SK-MEL-5 (cell line): ENCODE measurements around the gene GNG14. TPM values are rescaled to one million over a fixed set of nuclear protein-coding genes. Genes with fewer than 3 reads are reported as not detected.
"Not testable (repeated sequence)": the region's sequence is repeated elsewhere in the genome, so short reads cannot be mapped to it uniquely, and the experiment has no call there.

Experiments
- DNase-seq: peaks from one replicate; pipeline ENCODE4 v3.0.0-alpha.2; 2016; ENCODE audit warnings: low read depth, low spot score
- in situ Hi-C: cut with HindIII; loops from 2 replicates; pipeline ENCODE4 v1.10.0; 2016; ENCODE audit warnings: low sequenced_read_pairs, high pct_unique_total_duplicates, low pct_unique_long_range_greater_than_20kb
- total RNA-seq: library from RNA; depleted of rRNA; stranded (reverse); fragments of >200 nt; shearing (Covaris generic); gene quantifications from 2 replicates; pipeline ENCODE4 v1.2.3, GENCODE V29; 2014

GNG14 gene
- total RNA-seq, 1 experiment from 2014 or later = not detected

DNA sequence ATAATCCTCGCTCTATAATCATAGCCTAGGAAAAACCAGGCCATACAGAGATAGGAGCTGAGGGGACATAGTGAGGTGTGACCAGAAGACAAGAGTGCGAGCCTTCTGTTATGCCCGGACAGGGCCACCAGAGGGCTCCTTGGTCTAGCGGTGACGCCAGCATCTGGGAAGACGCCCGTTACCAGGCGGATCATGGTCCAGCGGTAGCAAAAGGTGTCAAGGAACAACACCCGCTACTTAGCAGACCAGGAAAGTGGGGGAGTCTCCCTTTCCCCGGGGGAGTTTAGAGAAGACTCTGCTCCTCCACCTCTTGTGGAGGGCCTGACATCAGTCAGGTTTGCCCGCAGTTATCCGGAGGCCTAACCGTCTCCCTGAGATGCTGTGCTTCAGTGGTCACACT is 24.3 kb downstream of the GNG14 start:
- DNase-seq, in situ Hi-C loops: not testable (repeated sequence)

DNA sequence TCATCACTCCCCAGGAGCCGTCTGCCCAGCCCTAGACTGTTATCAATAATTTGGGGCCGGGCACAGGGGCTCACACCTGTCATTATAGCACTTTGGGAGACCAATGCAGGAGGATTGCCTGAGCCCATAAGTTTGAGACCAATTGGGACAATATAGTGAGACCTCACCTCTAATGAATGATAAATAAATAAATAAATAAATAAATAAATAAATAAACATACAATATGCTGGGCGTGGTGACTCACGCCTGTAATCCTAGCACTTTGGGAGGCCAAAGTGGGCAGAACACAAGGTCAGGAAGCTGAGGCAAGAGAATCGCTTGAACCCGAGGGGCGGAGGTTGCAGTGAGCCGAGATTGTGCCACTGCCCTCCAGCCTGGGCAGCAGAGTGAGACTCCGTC is 25.5 kb downstream of the GNG14 start:
- in situ Hi-C loops, DNase-seq: not testable (repeated sequence)

DNA sequence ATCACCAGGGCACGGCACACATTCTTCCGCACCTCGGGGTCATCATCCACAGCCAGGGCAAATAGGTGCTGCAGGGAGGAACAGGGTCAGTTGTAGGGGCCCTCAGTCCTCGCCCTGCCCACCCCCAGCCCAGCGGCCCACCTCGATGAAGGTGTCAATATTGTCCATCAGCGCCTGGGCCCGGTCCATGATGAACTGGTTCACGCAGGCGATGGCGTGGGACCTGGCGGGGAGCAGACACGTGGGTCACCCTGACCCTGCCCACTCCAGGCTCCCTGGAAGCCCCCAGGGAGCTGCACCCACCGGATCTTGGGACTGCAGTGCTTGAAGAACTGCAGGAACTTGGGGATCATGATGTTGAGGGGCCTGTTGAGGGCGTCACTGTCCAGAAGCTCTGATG is 27.3 kb downstream of the GNG14 start:
- DNase-seq = no peak
- in situ Hi-C loops = no loop called here

DNA sequence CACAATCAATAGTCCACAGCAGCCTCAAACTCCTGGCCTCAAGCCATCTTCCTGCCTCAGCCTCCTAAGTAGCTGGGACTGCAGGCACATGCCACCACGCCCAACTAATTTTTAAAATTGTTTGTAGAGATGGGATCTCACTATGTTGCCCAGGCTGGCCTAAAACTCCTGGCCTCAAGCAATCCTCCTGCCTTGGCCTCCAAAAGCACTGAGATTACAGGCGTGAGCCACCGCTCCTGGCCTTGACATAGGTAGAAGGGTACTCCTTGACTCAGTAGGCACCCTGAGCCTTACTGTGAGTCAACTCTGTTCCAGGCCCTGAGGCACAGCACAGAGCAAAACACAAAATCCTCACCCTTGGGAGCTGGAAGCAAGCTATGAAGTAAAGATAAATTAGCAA is 28.1 kb downstream of the GNG14 start:
- no peak for DNase-seq
- in situ Hi-C loops = no loop called here

DNA sequence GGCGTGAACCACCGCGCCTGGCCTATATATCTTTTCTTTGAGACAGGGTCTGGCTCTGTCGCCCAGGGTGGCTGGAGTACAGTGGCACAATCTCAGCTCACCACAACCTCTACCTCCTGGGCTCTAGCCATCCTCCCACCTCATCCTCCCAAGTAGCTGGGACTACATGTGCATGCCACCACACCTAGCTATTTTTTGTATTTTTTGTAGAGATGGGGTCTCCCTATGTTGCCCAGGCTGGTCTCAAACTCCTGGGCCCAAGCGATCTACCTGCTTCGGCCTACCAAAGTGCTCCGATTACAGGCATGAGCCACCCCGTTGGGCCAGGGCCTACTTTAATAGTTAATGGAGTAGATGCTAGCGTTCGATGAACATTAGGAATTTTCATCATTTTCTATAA is 32.5 kb downstream of the GNG14 start:
- in situ Hi-C loops = no loop called here
- no peak for DNase-seq

DNA sequence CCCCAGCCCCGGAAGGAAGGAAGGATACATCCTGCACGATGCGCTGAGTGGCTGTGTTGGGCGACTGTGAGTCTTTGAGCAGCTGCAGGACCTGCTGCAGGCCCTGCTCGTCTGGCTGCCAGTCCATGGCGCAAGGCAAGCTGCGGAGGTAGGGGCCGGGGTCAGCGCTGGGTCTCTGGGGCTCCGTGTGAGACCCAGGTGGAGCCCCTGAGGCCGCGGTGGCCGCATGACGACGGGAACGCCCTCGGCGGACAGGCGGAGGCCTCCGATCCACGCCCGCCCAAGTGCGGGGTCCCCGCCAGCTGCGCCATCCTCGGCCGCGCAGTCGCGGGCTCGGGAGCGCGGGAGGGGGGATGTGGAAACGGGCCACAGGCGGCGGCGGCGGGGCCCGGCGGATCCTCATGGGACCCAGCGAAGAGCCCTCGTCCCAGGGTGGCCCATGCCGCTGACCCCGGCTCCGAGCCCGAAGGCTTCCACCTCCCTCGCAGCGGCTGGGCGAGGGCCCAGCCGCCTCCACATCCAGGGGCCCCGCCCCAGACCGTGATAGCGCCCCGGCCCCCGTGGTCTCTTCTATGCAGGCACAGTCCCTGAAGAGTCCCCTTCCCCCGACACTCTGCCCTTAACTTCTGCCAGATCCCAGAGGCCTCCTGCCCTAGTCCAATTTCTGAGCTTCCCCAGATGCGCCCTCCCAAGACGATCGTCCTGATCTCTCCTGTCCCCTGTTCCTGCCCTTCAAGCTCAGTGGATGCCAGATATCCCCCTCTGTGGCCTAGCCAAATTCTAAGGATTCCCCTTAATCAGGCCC is 33.3 kb downstream of the GNG14 start:
- no peak for DNase-seq
- in situ Hi-C loops = no loop called here

DNA sequence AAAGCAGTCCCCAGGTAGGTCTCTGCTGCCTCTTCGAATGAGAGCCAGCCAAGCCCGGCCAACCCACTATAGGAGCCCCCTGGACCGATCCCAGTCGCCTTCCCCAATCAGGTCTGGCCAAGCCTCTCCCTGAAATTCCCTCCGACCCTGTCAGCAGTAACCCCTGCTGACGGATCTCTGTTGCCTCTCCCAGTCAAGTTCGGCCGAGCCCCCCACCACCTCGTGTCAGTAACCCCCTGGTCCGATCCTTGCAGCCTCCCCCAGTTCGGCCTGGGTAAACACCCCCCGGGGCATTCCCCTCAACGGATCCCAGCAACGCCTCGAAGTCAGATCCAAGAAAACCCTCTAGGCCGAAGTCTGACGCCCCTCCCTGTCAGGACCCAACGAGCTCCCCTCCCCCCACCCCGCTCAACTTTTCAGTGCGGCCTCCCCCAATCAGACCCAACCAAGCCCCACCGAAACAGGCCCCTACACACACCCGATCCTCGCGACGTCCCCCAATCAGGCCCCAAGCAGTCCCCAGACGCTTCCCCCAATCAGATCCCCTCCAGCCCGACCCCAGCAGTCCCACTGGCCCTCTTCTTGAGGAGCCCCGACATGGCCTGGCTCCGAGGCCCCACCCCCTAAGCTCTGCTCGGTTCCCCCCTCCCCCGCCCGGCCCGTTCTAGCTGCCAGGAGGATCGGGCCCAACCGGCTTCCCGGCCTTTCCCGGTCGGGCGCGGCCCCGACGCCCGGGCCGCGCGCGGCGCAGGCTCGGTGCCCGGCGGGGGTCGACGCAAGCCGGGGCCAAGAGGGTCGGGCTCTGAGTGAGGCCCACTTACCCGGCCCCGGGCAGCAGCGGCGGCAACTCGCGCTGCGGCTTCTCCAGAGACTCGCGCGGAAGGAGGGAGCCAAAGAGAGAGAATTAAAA is 34.1 kb downstream of the GNG14 start:
- in situ Hi-C loops = no loop called here
- DNase-seq = peak; percentile 27

DNA sequence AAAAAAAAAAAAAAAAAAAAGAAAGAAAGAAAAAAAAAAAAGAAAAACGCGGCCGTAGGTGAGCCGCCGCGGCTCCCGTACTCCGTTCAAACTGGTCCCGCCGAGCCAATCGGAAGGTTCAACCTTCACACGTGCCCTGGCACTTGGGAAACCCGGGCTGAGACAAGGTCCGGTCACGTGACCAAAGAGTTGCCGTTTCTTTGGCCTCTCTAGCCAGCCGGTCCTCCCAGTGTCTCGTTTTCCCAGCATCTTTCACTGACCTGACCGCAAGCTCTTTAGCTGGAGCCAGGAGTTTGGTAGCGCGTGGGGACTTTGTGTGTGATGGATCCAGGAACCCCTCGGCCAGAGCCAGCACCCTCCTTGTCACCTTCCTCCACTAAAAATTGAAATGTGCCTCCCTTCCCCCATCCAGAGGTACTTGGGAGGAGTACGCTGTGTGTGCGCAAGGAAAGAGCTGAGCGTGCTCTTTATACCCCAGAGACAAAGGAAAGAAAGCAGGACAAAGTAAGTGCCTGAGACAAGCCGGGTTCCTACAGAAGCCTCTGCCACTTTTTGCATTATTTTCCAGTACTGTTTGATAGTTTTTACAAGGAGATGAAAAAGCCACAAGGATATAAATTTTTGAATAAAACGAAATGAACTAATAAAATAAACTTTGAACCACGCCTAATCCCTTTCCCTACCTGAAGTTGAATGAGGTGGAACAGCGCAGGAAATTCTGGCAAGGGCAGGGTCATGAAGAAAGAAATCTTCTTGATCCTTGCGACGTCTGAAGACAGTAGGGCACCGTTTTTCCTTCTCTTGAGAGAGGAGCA is 35.0 kb downstream of the GNG14 start:
- peak; percentile 98 for DNase-seq
- in situ Hi-C loops = no loop called here

DNA sequence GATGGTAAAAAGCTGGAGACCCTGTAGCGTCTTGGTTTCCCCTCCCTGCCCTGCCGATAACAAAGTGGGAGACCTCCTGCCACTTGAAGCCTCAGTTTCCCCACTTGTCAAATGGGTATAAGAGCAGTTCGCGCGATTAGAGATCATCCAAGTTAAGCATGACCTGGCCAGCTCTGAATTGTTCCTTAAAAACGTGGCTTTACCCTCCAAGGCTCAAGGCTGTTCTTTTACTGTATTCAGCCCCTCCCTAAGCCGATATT is 35.5 kb downstream of the GNG14 start:
- DNase-seq = no peak

DNA sequence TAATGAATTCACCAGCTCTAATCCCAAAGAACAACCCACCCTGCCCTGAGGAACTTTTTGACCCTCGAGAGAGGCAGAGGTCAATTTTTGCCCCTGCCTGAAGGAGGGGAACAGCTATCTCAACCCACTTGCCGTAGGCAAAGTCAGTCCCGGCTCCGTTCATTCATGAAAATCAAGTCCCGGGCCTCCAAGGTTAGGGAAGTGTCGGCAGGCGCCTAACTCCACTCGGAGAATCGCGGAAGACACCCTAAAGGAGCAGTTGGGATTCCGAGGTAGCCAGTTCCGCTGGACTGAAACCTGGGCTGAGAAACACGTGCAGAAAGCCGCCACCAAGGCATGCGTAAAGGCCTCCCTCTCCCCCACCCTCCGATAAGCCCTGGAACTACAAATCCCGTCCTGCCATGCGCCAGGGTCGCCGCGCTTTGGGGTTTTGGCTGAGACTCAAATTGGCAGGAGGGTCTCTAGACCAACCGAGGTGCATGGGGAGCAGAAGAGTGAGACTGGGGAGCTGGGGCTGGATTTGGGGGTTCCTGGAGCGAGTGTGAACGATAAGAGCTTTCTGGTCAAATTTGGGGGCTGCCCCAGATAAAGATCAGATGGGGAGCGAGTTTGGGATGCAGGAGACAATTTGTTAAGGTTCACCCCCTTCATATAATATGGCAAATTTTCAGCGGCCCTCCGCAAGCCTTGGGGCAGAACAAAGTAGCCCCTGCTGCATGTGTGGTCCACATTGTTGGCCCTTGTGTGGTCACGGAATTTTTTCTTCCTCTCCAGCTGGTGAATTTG is 36.0 kb downstream of the GNG14 start, which contains the start of gene TNPO2:
TNPO2 (minus strand) TSS at position 292 of the 786 bp plus-strand sequence. CDS start 2,955 bp downstream, outside the sequence.
- in situ Hi-C loops = no loop called here
- peak; percentile 70 for DNase-seq

More for the DNA sequence above, 35.5 kb downstream of the GNG14 start:
- in situ Hi-C loops = no loop called here

DNA sequence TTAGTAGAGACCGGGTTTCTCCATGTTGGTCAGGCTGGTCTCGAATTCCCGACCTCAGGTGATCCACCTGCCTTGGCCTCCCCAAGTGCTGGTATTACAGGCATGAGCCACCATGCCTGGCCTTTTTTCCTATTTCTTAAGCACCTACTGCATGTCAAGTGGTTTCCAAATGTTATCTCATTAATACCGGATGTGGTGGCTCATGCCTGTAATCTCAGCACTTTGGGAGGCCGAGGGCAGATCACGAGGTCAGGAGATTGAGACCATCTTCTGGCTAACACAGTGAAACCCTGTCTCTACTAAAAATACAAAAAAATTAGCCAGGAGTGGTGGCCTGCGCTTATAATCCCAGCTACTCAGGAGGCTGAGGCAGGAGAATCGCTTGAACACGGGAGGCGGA is 37.8 kb downstream of the GNG14 start:
- in situ Hi-C loops = not testable (repeated sequence)
- peak; percentile 27 for DNase-seq

DNA sequence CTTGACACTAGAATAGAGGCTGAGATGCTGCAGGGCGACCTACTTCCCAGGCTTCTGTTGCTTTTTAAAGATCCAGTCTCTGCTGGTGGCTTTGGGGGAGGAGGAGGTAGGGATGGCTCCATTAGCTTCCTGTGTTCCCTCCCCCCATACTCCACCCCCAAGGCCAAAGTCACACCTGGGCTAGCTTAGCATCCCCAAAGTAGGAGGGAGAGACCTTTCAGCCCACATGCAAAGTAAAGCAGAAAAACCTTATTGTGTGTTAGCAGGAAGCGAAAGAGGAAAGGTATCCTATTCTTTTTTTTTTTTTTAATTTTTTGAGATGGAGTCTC is 39.2 kb downstream of the GNG14 start:
- DNase-seq = no peak
- in situ Hi-C loops = no loop called here

DNA sequence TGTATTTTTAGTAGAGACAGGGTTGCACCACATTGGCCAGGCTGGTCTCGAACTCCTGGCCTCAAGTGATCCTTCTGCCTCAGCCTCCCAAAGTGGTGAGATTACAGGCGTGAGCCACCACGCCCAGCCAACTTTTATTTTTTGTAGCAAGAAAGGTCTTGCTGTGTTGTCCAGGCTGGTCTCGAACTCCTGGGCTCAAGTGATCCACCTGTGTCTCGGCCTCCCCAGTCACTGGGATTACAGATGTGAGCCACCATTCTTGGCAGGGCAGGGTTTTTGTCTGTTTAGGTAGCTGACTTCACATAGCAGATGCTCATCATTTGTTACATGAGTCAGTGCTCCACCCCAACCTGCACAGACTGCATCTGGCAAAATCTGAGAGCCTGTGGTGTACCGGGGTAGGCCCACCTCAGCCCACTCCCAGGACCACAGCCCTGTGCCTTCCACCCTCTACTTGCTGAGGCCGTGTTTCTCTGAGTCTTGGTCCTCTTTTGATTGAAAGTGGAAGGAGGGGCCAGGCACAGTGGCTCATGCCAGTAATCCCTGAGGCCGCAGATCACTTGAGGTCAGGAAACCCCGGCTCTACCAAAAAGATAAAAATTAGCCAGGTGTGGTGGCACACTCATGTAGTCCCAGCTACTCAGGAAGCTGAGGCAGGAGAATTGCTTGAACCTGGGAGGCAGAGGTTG is 40.1 kb downstream of the GNG14 start:
- in situ Hi-C loops = no loop called here
- no peak for DNase-seq

DNA sequence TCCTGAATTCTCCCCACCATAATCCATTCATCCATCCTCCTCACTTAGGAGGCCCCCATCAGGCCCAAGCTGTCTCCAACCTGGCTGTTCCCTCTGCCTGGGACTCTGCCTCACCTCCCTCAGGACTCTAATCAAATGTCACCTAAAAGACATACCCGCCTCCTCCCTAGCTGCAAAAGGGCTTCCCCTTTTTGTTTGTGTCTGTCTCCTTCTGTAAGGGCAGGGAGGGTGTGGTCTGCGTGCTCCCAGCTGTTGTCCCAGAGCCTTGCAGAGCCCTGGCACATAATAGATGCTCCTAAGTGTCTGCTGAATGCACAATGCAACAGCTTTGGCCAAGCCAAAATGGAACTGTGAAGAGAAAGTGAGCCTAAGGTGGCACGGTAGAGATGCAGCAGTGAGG is 42.3 kb downstream of the GNG14 start:
- in situ Hi-C loops = no loop called here
- no peak for DNase-seq

DNA sequence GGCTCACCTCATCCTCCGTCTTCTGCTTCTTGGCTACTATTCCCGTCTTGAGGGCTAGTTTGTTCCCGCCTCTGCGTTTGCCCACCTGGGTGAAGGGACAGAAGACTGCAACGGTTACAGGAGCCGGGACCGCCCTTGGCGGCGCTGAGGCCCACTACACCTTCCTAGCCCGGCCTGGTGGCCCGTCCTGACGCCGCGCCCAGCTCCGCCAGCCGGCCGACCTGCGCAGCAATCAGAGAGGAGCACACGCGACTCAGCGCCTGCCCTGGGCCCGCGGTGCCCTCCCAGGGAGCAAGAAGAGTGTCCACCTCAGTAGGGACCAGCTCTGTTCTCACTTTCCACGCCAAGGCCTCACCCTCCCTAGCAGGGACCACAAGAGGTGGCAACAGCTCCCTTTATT is 43.5 kb downstream of the GNG14 start:
- in situ Hi-C loops = no loop called here
- DNase-seq = no peak

DNA sequence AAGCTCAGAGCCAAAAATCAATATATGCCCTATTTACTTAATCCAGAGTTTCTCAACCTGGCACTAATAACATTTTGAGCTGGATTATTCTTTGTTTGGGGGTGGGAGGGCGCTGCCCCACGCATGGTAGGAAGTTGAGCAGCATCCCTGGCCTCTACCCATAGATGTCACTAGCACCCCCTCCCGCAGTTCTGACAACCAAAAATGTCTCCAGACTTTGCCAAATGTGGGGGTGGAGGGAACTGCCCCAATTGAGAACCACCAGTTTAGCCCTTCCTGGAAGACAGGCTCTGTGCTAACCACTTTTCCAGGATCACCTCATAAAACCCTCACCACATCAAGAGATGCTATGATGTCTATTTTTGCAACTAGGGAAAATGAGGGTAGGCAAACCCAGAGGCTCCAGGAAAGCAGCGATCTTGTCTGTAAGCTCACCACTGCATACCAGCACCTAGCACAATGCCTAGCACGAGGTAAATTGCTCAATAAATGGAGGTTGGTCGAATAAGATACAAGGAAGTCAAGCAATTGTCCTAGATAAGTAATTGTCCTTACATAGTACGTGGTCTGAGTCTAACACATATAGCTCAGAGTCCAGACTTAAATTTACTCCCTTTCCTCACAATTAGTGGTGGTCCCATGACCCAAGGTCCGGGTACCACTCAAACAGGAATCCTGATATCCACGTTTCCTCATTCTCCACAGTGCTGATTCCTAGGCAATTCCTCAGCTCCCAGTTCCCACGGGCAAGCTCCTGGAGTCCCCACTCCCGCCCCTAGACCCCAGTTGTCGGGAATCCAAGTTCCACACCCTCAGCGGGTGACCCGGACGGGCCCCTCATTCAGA is 45.8 kb downstream of the GNG14 start:
- peak; percentile 54 for DNase-seq
- in situ Hi-C loops = no loop called here
